ENCODE measurements around the gene GDPD4.

DNA sequence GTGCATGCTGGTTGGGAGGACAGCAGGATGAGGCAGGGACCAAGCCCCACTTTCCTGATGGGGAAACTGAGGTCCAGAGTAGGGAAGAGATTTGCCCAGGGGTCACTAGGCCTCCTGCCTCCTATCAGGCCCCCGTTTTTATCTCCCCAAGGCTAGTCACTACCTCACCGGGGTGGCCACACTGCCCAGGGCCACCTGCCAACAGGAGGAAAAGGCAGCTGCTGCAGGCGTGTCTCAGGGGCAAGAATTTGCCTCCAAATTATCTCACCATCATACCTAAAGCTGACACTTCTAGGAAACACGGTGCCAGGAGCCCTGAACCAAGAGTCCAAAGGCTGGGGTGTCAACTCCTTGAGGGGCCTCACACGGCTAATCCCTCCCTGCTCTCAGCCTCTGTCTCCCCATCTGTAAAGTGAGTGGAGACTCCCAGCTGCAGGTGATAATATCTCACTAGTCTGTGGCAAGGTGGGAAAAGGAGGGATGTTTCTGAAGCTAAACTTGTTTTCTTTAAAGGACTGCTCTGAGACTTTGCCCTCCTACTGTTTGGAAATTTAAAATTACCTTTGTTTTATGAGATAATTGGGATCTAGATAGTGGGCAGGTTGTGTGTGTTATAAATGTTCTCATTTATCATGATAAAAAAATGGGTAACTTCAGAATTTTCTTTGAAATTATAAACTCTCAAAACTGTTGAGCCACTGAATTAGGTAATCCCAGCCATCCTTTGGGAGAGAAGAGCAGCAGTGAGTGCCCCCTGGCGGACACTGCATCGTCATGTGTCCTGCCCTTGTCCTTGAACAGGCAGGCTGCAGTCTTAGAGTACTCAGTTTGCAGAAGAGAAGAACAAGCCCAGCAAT is 113.5 kb downstream of the GDPD4 start:
- TF ChIP-seq POLR2AphosphoS5 (IDR thresholded peaks at IDR 0.05) (no peak), POLR2A (IDR thresholded peaks at IDR 0.05) (no peak), EP300 (IDR thresholded peaks at IDR 0.05; ENCODE audit: low read depth) (no peak)
- TF ChIP-seq, protein P1, sequence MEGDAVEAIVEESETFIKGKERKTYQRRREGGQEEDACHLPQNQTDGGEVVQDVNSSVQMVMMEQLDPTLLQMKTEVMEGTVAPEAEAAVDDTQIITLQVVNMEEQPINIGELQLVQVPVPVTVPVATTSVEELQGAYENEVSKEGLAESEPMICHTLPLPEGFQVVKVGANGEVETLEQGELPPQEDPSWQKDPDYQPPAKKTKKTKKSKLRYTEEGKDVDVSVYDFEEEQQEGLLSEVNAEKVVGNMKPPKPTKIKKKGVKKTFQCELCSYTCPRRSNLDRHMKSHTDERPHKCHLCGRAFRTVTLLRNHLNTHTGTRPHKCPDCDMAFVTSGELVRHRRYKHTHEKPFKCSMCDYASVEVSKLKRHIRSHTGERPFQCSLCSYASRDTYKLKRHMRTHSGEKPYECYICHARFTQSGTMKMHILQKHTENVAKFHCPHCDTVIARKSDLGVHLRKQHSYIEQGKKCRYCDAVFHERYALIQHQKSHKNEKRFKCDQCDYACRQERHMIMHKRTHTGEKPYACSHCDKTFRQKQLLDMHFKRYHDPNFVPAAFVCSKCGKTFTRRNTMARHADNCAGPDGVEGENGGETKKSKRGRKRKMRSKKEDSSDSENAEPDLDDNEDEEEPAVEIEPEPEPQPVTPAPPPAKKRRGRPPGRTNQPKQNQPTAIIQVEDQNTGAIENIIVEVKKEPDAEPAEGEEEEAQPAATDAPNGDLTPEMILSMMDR (IDR thresholded peaks at IDR 0.05), result peak; percentile 83 to 93 (median 87)

Data from transverse colon (tissue), 4 donors.